MV-4-11 (cell line): ENCODE measurements around the gene LIN52.

Experiments used
- DNase-seq: peaks from one replicate; lab custom pipeline; 2025; lab: John Stamatoyannopoulos, UW

LIN52 gene

DNA sequence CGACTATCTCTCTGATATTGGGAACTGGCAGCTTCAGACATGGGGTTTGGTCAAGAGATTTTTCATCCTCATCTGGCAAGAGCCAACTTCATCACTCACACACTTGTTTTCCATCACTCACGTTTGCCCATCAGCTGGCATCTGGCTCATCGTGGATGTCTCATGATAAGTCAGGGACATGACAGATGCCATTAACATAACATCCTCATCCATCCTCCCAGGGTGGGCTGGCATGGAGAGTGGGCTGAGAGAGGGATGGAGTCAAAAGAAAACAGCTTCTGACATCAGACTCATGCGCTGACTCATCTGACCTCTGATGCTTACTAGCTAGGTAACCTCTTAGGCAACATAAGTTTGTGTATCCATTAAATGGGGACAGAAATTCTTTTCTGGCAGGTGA is 152.7 kb downstream of the LIN52 start:
- DNase-seq, result no peak

DNA sequence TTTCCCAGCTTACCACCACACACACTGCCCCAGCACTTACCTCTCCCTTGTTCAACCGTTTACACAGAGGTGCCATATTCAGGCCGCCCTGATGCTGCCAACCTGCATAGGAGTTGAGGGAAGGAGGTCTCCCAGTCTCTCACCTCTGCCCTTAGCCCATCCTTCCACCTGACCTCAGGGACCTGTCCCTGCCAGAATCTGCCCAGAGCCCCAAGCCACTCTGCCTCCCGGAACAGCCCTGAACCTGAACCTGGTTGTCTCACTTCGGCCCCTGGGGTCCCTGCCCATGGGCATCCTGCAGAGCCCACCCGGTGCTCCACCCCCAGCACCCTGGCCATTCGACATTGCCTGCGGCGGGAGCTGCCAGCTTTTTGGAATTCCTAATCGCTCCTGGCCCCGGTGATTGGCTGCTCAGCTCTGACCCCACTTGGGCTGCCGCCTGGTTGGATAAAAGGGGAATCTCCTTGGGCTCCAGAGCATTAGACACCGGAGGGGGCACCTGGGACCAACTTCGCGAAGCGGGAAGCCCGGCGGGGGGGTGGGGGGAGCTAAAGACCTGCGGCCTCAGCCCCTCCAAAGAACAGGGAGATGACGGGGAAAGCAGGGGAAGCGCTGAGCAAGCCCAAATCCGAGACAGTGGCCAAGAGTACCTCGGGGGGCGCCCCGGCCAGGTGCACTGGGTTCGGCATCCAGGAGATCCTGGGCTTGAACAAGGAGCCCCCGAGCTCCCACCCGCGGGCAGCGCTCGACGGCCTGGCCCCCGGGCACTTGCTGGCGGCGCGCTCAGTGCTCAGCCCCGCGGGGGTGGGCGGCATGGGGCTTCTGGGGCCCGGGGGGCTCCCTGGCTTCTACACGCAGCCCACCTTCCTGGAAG is 154.5 kb downstream of the LIN52 start, which contains the start of gene VSX2:
VSX2 (plus strand) TSS at position 476 of the 874 bp plus-strand sequence; CDS start at position 589, 113 bp downstream.
- no peak for DNase-seq

DNA sequence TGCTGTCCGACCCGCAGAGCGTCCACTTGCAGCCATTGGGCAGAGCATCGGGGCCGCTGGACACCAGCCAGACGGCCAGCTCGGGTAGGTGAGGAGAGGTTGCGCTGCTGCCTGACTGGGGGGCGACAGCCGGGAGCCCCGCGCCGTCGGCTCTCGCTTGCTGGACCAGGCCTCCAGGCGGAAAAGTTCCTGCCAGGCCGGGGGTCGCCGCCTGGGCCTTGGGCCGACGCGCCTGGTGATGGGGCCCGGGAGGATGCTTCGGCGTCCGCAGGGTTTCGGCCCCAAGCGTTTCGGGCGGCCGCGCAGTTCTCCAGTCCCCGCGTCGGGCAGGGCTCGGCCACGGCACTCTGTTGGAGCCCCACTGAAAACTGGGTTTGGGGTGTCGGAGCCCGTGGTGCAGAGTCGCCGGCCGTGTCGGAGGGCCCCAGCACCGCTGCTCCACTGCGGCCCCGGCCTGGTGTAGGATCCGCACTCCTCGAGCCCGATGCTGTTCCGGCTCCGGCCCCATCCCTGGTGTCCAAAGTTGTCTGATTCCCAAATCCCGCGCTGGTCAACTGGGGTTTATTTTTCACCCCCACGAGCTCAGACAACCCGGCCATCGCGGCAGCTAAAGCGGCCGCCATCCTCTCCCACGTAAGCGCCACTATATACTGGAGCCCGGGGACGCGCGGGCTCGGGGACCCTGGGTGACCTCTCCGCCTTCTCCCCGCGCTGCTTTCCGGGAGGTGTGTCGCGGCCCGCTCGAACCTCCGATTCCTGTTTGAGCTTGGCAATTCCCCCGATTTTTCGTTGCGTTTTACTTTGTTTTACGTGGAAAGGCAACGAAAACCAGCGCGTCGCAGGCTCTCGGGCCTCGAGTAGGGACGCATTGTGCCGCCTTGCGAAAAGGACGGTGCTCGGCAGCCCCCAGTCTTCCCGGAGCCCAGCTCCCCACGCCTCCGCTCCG is 155.4 kb downstream of the LIN52 start:
- DNase-seq, result no peak

DNA sequence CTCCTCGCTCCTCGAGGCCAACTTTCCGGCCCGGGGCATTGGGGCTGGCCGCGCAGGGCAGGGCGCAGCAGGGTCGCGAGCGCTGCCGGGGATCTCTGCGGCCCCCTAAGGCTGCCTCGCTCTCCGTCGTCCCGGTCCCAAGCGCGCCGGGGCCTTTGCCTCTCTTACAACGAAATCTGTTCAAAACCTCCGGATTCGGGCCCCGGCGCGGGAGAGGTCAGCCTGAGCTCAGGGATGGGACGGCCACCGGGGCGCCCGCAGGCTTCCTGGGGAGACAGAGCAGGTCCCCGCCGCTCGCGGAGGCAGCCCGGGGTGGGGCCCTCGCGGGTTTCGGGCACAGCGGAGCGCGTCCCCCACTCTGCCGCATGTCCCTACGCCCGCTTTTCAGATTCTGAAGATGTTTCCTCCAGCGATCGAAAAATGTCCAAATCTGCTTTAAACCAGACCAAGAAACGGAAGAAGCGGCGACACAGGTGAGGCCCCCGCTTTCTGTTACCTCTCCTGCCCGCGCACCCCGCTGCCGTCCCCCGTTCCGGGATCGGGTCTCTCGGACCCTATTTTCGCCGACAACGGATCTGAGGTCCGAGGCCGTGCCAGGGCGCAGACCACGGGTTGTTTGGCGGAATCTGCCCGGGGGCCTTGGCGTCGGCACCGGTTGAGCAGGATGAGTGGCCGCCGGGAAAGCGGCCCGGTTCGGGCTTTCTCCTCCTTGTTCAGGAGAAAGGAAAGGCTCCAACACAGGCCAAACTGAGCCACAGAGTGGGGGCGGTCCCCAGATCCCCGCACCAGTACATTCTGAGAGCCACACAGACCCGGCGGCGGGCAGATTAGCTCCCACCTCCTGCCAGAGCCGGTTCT is 156.3 kb downstream of the LIN52 start:
- DNase-seq, result no peak

DNA sequence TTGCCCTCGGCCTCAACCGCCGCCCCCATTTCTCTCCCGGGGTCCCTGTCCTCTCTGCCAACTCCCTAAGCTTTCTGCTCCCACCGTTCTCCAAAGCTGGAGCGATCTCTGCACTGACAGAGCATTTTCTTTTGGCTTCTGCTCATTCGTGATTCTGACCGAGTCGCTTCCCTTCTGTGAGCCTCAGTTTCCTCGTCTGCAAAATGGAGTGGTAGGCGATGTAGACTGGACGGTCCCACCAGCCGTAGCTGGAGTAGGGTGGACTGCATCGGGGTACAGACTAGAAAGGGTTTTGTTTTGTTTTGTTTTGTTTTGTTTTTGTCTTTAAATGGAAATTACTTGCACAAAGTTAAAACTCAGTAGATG is 156.9 kb downstream of the LIN52 start:
- DNase-seq, result no peak

DNA sequence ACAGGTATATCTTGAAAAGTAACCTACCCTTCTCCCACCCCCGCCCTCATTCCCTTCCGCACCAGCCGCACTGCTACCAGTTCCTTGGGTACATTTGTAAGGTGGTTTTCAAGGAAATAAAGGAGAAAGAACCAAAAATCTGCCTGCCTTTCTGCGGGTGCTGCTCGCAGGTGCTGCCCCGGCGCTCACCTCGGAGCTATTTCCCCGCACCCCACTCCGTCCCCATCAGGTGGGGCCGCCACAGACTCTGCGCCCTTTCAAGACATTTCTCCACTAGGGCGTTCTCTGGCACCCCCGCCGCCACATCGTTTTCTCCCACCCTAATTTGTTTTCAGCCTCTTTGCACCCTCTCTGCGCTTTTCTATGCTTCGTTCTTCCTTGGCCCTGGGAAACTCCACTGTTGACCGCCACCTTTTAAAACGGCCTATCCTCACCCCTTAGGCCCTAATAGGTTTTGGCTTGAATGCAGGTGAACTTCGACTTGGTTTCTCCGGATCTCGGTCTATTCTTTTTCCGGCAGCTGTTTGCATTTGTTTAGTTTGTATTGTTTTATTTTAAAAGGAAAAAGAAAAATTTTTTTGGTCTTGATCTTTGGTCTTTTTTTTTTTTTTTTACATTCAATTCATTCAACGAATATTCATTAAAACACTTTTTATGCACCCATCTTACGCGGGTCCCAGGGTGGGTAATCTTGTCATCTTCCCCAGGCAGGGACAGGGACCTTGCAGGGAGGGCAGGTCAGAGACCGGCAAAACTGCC is 157.4 kb downstream of the LIN52 start:
- DNase-seq, result no peak

DNA sequence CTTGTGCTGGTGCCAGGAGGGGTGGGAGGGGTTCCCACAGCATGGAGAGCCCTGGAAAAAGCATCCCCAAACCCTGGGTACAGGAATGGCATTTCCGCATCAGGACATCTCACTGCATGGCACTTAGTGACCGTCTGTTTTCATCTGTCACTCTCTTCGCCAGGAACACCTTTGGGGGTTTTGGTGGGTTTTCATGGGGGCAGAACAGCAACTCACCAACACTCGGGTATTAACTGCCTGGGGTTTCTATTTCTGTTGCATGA is 158.0 kb downstream of the LIN52 start:
- DNase-seq, result no peak

DNA sequence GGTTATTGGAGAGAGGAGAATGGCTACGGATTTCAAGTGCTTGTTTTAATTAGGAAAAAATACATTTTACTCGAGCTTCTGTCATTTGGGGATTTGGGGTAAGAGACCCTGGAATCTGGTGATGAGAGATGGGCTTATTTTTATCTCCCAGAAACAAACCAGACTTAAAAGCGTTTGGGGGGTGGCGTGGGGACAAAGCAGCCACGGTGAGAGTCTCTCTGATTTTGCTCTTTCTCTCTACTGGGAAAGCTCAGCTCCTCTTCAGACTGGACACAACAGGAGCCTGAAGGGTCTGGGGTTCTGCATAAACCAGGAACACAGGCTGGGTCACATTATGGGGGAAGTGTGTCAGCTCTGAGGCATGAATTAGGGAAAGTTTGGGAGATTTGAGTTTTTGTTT is 158.3 kb downstream of the LIN52 start:
- DNase-seq, result no peak

DNA sequence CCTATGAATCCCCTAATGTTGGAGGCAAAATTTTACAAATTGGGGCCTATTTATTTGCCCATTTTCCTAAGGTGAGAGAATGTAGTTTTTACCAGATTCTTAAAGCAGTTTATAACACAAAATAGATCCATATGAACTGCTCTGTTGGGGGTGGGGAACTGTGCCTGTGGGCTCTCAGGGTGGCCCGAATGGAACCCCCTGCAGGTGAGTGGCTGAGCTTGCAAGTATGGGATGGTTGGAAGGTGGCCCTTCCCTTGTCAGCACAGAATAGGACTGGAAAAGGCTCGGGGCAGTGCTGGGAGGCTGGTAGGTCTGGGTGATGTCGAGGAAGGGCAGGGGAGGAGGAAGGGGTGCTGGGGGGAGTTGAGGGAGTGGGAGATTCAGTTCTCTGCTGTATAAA is 159.4 kb downstream of the LIN52 start:
- no peak for DNase-seq

DNA sequence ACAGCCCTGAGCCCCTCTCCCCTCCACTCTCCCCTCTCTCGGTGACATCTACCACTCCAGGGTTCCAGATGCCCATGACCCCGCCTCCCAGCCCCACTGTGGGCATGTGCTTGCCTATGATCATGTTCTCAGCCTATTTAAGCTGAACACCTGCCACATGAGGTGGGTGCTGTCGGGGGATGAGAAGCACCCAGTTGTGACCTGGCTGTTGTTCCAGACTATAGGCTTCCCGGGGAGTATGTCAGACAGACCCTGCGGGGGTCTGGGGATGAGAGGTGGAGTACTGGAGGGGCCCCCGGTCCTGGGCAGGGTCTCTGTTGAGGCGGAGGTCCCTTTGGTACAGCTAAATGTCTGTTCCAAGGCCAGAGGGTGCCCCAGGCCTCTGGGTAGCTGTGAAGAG is 160.5 kb downstream of the LIN52 start:
- DNase-seq, result no peak

DNA sequence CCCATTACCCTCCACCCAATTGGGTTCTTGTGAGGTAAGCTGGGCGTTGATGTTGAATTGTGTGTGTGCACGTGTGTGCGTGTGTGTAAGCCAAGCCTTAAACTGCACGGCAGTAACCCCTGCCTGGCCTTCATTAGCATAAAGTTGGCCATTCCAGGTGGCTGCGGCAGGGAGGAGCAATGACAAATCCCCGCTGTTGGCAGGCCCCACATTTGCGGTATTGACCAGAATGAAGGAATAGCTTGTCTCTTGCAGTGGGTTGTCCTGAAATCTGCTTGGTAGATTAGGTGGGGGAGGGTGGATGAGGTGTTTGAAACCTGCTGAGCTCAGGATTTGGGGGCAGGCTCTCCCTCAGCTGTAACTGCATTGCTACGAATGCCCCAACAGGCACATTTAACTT is 161.8 kb downstream of the LIN52 start:
- DNase-seq, result no peak

DNA sequence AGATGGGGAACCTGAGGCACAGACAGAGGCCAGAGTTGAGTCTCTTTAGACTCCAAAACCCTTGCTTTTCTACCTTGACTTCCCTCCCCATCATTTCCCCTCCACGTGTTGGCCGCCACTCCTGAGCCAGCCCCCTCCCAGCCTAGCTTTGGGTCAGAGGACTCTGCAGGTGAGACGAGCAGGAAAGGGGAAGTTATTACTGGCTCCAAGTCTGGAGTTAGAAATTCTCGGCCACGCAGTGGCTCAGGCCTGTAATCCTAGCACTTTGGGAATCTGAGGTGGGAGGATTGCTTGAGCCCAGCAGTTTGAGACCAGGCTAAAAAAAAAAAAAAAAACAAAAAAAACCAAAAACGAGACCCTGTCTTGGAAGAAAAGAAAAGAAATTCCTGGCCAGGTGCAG is 163.3 kb downstream of the LIN52 start:
- DNase-seq, result no peak

DNA sequence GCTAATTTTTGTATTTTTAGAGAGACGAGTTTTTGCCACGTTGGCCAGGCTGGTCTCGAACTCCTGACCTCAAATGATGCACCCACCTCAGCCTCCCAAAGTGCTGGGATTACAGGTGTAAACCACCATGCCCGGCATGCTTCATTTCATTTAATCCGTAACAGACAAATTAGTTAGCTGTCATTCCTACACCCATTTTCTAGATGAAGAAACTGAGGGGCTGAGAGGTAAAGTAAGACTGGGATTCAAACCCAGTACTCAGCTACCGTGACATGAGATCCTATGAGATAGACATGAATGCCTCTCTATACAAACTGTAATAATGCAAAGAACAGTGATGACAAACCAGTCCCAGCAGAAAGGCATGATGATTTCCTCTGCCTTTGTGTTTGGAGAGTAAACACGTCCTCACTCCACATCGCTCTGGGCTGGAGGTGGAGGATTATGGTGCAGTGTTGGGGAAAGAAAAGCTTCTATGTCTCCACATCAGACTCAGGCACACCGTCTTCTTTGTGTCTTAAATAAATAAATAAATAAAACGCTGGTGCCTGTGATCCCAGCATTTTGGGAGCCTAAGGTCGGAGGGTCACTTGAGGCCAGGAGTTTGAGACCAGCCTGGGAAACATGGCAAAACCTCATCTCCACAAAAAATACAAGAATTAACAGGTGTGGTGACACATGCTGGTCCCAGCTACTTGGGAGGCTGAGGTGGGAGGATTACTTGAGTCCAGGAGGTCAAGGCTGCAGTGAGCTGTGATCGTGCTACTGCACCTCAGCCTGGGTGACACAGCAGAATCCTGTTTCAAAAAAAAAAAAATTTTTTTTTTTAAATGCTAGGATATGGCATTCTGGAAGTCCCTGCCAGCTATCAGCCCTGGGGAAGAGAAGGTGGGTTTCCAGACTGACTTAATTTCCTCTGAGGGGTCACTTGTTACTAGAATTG is 164.9 kb downstream of the LIN52 start:
- DNase-seq, result no peak
